ENCODE data around the gene SRRM5.

GRCh38 chr19:43639519-43640423, 27.9 kb downstream of the SRRM5 start, which contains the start of gene CADM4:
- no peak for TF ChIP-seq CTCF (conservative IDR thresholded peaks at IDR 0.05; ENCODE audit: low read depth, low read length)
- TF ChIP-seq EZH2 (IDR thresholded peaks at IDR 0.05; ENCODE audit: borderline replicate concordance, low read depth, low read length, poor library complexity, severe bottlenecking) = no peak
